ENCODE measurements around the gene ADARB2.

GRCh38 chr10:1660386-1660785 lies 76.9 kb downstream of the ADARB2 start:
- no peak for TF ChIP-seq ZNF549 (tag by site-specific recombination; IDR thresholded peaks at IDR 0.05)
- no peak for TF ChIP-seq ZBTB8A (tag by site-specific recombination; IDR thresholded peaks at IDR 0.05)
- TF ChIP-seq KLF7 (tag by site-specific recombination; IDR thresholded peaks at IDR 0.05; ENCODE audit: borderline replicate concordance): no peak
- no peak for TF ChIP-seq HOXD13 (CRISPR knock-in tag; IDR thresholded peaks at IDR 0.05; ENCODE audit: borderline replicate concordance)
- TF ChIP-seq ZNF292 (tag by site-specific recombination; IDR thresholded peaks at IDR 0.05; ENCODE audit: borderline replicate concordance, low read depth): no peak
- no peak for TF ChIP-seq REST (tag by site-specific recombination; IDR thresholded peaks at IDR 0.05)
